ENCODE measurements around the gene ATP5F1D. TPM values are rescaled to one million over a fixed set of nuclear protein-coding genes. Genes with fewer than 3 reads are reported as not detected.

The ATP5F1D gene
- total and polyA plus RNA-seq, 2 of the 13 experiments (the other 11 are each of a cell fraction or from before 2014, with no cell fraction given) = 39.4 to 78.7 TPM

DNA sequence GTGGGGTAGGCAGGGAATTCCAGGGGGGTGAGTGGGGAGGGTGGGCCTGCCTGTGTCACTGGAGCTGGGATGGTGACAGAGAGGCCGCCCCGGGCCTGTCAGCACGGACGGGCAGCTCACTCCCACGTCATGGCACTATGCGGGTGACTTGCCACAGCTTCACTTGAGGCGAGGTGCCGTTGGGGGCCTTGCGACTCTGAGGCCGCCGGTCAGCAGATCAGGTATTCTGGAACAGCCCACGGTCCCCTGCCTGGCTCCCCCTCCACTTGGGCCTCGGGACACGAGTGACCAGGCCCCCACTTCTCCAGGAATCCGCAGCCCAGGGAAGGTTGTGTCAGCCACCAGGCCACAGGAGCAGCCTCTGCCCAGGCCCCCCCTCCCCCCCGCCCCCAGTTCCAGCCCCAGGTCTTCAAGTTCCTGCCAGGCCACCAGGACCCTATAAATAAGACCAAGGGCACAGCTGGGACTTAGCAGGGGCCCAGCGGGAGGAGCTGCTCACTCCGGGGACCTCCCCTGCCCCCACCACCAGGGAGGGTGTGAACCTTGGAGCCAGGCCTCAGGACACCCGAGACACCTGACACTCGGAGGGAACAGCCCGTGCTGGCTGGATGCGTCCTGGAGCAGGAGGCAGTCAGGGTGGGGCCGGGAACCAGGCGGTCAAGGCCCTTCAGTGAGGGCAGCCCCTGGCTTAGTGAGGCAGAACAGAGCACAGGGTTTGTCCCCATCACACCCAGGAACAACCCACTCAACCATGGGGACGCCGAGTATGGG, 4.1 kb downstream of the ATP5F1D start (continued):
- TF ChIP-seq, protein P1, sequence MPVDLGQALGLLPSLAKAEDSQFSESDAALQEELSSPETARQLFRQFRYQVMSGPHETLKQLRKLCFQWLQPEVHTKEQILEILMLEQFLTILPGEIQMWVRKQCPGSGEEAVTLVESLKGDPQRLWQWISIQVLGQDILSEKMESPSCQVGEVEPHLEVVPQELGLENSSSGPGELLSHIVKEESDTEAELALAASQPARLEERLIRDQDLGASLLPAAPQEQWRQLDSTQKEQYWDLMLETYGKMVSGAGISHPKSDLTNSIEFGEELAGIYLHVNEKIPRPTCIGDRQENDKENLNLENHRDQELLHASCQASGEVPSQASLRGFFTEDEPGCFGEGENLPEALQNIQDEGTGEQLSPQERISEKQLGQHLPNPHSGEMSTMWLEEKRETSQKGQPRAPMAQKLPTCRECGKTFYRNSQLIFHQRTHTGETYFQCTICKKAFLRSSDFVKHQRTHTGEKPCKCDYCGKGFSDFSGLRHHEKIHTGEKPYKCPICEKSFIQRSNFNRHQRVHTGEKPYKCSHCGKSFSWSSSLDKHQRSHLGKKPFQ (CRISPR knock-in tag; IDR thresholded peaks at IDR 0.05; ENCODE audit: insufficient replicate concordance) = peak; percentile 3
- TF ChIP-seq ZNF660 (CRISPR knock-in tag; IDR thresholded peaks at IDR 0.05; ENCODE audit: borderline replicate concordance, low read depth) (no peak), ZNF839 (CRISPR knock-in tag; IDR thresholded peaks at IDR 0.05; ENCODE audit: borderline replicate concordance) (no peak), POLR2G (IDR thresholded peaks at IDR 0.05; ENCODE audit: low read depth, low read length) (peak; percentile 70), ZNF251 (CRISPR knock-in tag; IDR thresholded peaks at IDR 0.05) (no peak), SMAD9 (CRISPR knock-in tag; IDR thresholded peaks at IDR 0.05) (no peak), ZNF282 (IDR thresholded peaks at IDR 0.05; ENCODE audit: partially characterized antibody) (no peak), TEAD2 (CRISPR knock-in tag; IDR thresholded peaks at IDR 0.05) (no peak), RFXAP (CRISPR knock-in tag; IDR thresholded peaks at IDR 0.05; ENCODE audit: borderline replicate concordance) (no peak), JARID2 (CRISPR knock-in tag; IDR thresholded peaks at IDR 0.05; ENCODE audit: insufficient replicate concordance) (no peak), NKX3-1 (CRISPR knock-in tag; IDR thresholded peaks at IDR 0.05) (no peak)
- TF ChIP-seq, protein P2, sequence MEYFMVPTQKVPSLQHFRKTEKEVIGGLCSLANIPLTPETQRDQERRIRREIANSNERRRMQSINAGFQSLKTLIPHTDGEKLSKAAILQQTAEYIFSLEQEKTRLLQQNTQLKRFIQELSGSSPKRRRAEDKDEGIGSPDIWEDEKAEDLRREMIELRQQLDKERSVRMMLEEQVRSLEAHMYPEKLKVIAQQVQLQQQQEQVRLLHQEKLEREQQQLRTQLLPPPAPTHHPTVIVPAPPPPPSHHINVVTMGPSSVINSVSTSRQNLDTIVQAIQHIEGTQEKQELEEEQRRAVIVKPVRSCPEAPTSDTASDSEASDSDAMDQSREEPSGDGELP (IDR thresholded peaks at IDR 0.05; ENCODE audit: borderline replicate concordance, low read depth) = peak; percentile 76; the same call in 1 of the 2 replicates
- TF ChIP-seq, protein P3, sequence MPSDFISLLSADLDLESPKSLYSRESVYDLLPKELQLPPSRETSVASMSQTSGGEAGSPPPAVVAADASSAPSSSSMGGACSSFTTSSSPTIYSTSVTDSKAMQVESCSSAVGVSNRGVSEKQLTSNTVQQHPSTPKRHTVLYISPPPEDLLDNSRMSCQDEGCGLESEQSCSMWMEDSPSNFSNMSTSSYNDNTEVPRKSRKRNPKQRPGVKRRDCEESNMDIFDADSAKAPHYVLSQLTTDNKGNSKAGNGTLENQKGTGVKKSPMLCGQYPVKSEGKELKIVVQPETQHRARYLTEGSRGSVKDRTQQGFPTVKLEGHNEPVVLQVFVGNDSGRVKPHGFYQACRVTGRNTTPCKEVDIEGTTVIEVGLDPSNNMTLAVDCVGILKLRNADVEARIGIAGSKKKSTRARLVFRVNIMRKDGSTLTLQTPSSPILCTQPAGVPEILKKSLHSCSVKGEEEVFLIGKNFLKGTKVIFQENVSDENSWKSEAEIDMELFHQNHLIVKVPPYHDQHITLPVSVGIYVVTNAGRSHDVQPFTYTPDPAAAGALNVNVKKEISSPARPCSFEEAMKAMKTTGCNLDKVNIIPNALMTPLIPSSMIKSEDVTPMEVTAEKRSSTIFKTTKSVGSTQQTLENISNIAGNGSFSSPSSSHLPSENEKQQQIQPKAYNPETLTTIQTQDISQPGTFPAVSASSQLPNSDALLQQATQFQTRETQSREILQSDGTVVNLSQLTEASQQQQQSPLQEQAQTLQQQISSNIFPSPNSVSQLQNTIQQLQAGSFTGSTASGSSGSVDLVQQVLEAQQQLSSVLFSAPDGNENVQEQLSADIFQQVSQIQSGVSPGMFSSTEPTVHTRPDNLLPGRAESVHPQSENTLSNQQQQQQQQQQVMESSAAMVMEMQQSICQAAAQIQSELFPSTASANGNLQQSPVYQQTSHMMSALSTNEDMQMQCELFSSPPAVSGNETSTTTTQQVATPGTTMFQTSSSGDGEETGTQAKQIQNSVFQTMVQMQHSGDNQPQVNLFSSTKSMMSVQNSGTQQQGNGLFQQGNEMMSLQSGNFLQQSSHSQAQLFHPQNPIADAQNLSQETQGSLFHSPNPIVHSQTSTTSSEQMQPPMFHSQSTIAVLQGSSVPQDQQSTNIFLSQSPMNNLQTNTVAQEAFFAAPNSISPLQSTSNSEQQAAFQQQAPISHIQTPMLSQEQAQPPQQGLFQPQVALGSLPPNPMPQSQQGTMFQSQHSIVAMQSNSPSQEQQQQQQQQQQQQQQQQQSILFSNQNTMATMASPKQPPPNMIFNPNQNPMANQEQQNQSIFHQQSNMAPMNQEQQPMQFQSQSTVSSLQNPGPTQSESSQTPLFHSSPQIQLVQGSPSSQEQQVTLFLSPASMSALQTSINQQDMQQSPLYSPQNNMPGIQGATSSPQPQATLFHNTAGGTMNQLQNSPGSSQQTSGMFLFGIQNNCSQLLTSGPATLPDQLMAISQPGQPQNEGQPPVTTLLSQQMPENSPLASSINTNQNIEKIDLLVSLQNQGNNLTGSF (CRISPR knock-in tag; IDR thresholded peaks at IDR 0.05) = no peak
- TF ChIP-seq, protein P4, sequence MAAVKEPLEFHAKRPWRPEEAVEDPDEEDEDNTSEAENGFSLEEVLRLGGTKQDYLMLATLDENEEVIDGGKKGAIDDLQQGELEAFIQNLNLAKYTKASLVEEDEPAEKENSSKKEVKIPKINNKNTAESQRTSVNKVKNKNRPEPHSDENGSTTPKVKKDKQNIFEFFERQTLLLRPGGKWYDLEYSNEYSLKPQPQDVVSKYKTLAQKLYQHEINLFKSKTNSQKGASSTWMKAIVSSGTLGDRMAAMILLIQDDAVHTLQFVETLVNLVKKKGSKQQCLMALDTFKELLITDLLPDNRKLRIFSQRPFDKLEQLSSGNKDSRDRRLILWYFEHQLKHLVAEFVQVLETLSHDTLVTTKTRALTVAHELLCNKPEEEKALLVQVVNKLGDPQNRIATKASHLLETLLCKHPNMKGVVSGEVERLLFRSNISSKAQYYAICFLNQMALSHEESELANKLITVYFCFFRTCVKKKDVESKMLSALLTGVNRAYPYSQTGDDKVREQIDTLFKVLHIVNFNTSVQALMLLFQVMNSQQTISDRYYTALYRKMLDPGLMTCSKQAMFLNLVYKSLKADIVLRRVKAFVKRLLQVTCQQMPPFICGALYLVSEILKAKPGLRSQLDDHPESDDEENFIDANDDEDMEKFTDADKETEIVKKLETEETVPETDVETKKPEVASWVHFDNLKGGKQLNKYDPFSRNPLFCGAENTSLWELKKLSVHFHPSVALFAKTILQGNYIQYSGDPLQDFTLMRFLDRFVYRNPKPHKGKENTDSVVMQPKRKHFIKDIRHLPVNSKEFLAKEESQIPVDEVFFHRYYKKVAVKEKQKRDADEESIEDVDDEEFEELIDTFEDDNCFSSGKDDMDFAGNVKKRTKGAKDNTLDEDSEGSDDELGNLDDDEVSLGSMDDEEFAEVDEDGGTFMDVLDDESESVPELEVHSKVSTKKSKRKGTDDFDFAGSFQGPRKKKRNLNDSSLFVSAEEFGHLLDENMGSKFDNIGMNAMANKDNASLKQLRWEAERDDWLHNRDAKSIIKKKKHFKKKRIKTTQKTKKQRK (IDR thresholded peaks at IDR 0.05; ENCODE audit: low read length) = no peak
- TF ChIP-seq, protein P5, sequence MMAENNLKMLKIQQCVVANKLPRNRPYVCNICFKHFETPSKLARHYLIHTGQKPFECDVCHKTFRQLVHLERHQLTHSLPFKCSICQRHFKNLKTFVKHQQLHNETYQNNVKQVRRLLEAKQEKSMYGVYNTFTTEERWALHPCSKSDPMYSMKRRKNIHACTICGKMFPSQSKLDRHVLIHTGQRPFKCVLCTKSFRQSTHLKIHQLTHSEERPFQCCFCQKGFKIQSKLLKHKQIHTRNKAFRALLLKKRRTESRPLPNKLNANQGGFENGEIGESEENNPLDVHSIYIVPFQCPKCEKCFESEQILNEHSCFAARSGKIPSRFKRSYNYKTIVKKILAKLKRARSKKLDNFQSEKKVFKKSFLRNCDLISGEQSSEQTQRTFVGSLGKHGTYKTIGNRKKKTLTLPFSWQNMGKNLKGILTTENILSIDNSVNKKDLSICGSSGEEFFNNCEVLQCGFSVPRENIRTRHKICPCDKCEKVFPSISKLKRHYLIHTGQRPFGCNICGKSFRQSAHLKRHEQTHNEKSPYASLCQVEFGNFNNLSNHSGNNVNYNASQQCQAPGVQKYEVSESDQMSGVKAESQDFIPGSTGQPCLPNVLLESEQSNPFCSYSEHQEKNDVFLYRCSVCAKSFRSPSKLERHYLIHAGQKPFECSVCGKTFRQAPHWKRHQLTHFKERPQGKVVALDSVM (CRISPR knock-in tag; IDR thresholded peaks at IDR 0.05) = no peak

Data from HepG2 (cell line).